PC-9 (cell line): Measurements from ENCODE around the gene PIAS1.

ENCODE experiments used
- CTCF ChIP-seq: fragments of 200-600 bp; sonication (generic); conservative IDR thresholded peaks from 2 replicates; pipeline ENCODE4 v1.6.1; 2017; ENCODE audit warnings: mixed run types, antibody characterized with exemption, mild to moderate bottlenecking, moderate library complexity
- EZH2 ChIP-seq: fragments of 200-600 bp; sonication (generic); IDR thresholded peaks from 2 replicates; pipeline ENCODE4 v1.8.0; 2017; ENCODE audit warnings: antibody characterized with exemption, low read depth

GRCh38 chr15:68158046-68158628 is 104.0 kb downstream of the PIAS1 start:
- TF ChIP-seq CTCF = no peak
- no peak for TF ChIP-seq EZH2
